GM21723 (cell line): ENCODE results near the gene SDF4.

Source experiments
- ATAC-seq: cut with Tn5 transposase; IDR thresholded peaks from one replicate; pipeline ENCODE4 v1.9.1; 2021; ENCODE audit warnings: mild to moderate bottlenecking, moderate library complexity; ENCODE audit not compliant: unreplicated experiment

Gene SDF4

GRCh38 chr1:1229770-1230169, 2.0 kb downstream of the SDF4 start:
- no peak for ATAC-seq

- no peak for ATAC-seq
Measured at GRCh38 chr1:1228596-1229321, 3.0 kb downstream of the SDF4 start.

GRCh38 chr1:1228187-1228586, 3.6 kb downstream of the SDF4 start:
- ATAC-seq, result no peak

- ATAC-seq, result no peak
Measured at GRCh38 chr1:1227386-1227785, 4.4 kb downstream of the SDF4 start.

- no peak for ATAC-seq
Measured at GRCh38 chr1:1226566-1227362, 5.0 kb downstream of the SDF4 start.

- no peak for ATAC-seq
Measured at GRCh38 chr1:1225913-1226312, 5.9 kb downstream of the SDF4 start.

- ATAC-seq, result no peak
Measured at GRCh38 chr1:1225238-1225845, 6.5 kb downstream of the SDF4 start.

GRCh38 chr1:1223891-1224290, 7.9 kb downstream of the SDF4 start:
- ATAC-seq, result no peak

GRCh38 chr1:1223321-1223720, 8.5 kb downstream of the SDF4 start:
- ATAC-seq, result no peak

GRCh38 chr1:1222575-1223225, 9.1 kb downstream of the SDF4 start:
- ATAC-seq, result no peak

- no peak for ATAC-seq
Measured at GRCh38 chr1:1221887-1222574, 9.8 kb downstream of the SDF4 start.

- no peak for ATAC-seq
Measured at GRCh38 chr1:1220197-1220596, 11.6 kb downstream of the SDF4 start.

GRCh38 chr1:1219341-1219740, 12.5 kb downstream of the SDF4 start:
- ATAC-seq, result no peak

- ATAC-seq, result no peak
Measured at GRCh38 chr1:1218524-1219200, 13.1 kb downstream of the SDF4 start.

GRCh38 chr1:1217621-1218523, 13.9 kb downstream of the SDF4 start:
- no peak for ATAC-seq

GRCh38 chr1:1216770-1217620, 14.8 kb downstream of the SDF4 start:
- ATAC-seq, result no peak

- ATAC-seq, result no peak
Measured at GRCh38 chr1:1215881-1216605, 15.8 kb downstream of the SDF4 start.
